Sigmoid colon (tissue), 7 donors: ENCODE data around the gene PIK3R6. TPM values are rescaled to one million over a fixed set of nuclear protein-coding genes. Genes with fewer than 3 reads are reported as not detected.

Experiments
- DNase-seq: peaks from one replicate; pipeline ENCODE4 v3.0.0-alpha.2; 2019
- H3K27ac ChIP-seq, 4 donors: fragments of 200-600 bp; sonication (generic); one replicate each; pipeline ENCODE4 v1.5.1; 2016 to 2019; ENCODE audit warnings: mild to moderate bottlenecking in 1 of 4
- H3K27me3 ChIP-seq, 3 donors: fragments of 200-600 bp; sonication (generic); one replicate each; pipeline ENCODE4 v1.5.1; 2019; ENCODE audit warnings: mild to moderate bottlenecking in 1 of 3
- H3K36me3 ChIP-seq, 4 donors: fragments of 200-600 bp; sonication (generic); one replicate each; pipeline ENCODE4 v1.5.1; 2016 to 2019
- H3K4me1 ChIP-seq, 4 donors: fragments of 200-600 bp; sonication (generic); one replicate each; pipeline ENCODE4 v1.5.1; 2017 to 2019
- H3K4me3 ChIP-seq, 4 donors: fragments of 200-600 bp; sonication (generic); one replicate each; pipeline ENCODE4 v1.5.1; 2017 to 2019; ENCODE audit warnings: mild to moderate bottlenecking in 2 of 4, moderate library complexity in 1 of 4
- H3K9me3 ChIP-seq, 4 donors: fragments of 200-600 bp in 3 of 4; sonication (generic) in 3 of 4; one replicate each; pipeline versions ENCODE4 v1.5.1 to v1.6.1; 2013 to 2019
- EP300 ChIP-seq, 4 donors: sonication (generic); formaldehyde crosslinking; IDR thresholded peaks; one replicate each; pipeline ENCODE4 v1.6.1; 2017; ENCODE audit warnings: antibody characterized with exemption in 4 of 4
- POLR2A ChIP-seq, 2 donors: fragments of 450-650 bp; IDR thresholded peaks; one replicate each; pipeline ENCODE4 v1.6.1; 2016; ENCODE audit warnings: antibody characterized with exemption in 2 of 2, mild to moderate bottlenecking in 2 of 2, moderate library complexity in 2 of 2
- POLR2AphosphoS5 ChIP-seq, 4 donors: sonication (generic); formaldehyde crosslinking; IDR thresholded peaks; one replicate each; pipeline ENCODE4 v1.6.1; 2017; ENCODE audit warnings: antibody characterized with exemption in 4 of 4
- WGBS, 2 donors: extraction: QIAGEN DNeasy Blood & Tissue Kit; methylation state at CpG; one replicate each; pipeline ENCODE4 v1.1.7; 2013; 5-methylcytosine and 5-hydroxymethylcytosine counted together
- intact Hi-C: fragments of 100-400 bp; cut with DNase I; formaldehyde crosslinking; loops from one replicate; pipeline ENCODE4 v1.15.1; 2023
- polyA plus RNA-seq, 3 donors: library from polyadenylated mRNA; stranded (reverse); fragments of 200-250 nt; gene quantifications; one replicate each; pipeline ENCODE4 v1.2.3, GENCODE V29; 2013
- total RNA-seq, 4 donors: library from RNA; depleted of rRNA; stranded (reverse); fragments of >200 nt; gene quantifications; one replicate each; pipeline ENCODE4 v1.1.0, GENCODE V29; 2016
- TF ChIP-seq, protein P1 (sequence below), 4 experiments: fragments of 450-650 bp in 3 of 4; fragments of 200-600 bp in 1 of 4; IDR thresholded peaks; one replicate each; pipeline ENCODE4 v1.5.1; 2016 to 2019; ENCODE audit warnings: antibody characterized with exemption in 4 of 4, mild to moderate bottlenecking in 3 of 4, moderate library complexity in 2 of 4
- donor health status: healthy with polysubstance abuse.
- donor health status: Bipolar disorder and iron deficiency.
- donor health status: healthy.

The PIK3R6 gene
- total and polyA plus RNA-seq, 7 donors = 0.54 to 1.2 (median 0.77) TPM; not detected in 2

DNA sequence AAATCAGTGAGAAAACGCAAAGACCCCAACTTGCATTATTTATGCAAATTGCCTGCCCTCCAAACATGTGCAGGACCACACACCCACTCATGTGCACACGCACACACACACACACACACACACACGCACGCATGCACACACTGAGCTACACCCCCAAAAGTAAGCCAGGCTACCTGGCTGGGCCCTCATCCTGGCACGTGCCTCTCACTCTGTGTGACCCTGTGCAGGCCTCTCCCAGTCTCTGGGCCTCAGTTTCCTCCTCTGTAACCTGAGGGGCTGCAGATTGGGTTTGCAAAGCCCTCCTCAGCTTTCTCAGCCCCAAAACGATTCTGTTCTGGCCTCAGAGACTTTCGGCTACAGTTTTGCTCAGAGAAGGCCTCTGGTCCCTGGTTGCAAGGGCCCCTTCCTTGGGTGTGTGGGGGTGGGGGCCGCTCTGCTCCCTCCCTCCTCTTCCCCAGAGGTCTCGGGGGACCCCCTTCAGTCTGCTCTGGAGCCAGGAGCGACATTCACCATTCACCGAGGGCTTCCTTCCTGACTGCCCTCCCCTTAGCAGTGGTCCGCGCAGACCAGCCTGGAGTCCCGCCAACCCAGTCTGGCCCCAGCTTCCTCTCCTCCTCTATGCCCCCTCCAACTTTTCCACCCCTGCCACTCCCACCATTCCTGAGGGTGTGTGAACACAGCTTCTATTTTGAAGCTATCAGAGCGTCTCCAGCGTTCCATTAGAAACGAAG lies 5.4 kb upstream of the PIK3R6 start:
- no peak overlapping the region for H3K4me3 ChIP-seq
- no peaks in the 10 kb centered on the region for H3K9me3 ChIP-seq
- WGBS, 2 donors = 62 to 84% methylated on average over 17 of the region's 17 CpGs
- H3K4me1 ChIP-seq = no peaks in the 10 kb centered on the region
- no peak for DNase-seq
- H3K36me3 ChIP-seq = no peaks in the 10 kb centered on the region
- intact Hi-C loops = no loop called here
- peaks cover 0 to 30% (median 12%) of the 10 kb centered on the region in 3 donors for H3K27me3 ChIP-seq
- TF ChIP-seq, protein P1, sequence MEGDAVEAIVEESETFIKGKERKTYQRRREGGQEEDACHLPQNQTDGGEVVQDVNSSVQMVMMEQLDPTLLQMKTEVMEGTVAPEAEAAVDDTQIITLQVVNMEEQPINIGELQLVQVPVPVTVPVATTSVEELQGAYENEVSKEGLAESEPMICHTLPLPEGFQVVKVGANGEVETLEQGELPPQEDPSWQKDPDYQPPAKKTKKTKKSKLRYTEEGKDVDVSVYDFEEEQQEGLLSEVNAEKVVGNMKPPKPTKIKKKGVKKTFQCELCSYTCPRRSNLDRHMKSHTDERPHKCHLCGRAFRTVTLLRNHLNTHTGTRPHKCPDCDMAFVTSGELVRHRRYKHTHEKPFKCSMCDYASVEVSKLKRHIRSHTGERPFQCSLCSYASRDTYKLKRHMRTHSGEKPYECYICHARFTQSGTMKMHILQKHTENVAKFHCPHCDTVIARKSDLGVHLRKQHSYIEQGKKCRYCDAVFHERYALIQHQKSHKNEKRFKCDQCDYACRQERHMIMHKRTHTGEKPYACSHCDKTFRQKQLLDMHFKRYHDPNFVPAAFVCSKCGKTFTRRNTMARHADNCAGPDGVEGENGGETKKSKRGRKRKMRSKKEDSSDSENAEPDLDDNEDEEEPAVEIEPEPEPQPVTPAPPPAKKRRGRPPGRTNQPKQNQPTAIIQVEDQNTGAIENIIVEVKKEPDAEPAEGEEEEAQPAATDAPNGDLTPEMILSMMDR (IDR thresholded peaks at IDR 0.05) = no peak
- no peak for TF ChIP-seq POLR2AphosphoS5 (IDR thresholded peaks at IDR 0.05)
- no peak for TF ChIP-seq EP300 (IDR thresholded peaks at IDR 0.05)
- TF ChIP-seq POLR2A (IDR thresholded peaks at IDR 0.05) = no peak
- no peak overlapping the region for H3K27ac ChIP-seq

DNA sequence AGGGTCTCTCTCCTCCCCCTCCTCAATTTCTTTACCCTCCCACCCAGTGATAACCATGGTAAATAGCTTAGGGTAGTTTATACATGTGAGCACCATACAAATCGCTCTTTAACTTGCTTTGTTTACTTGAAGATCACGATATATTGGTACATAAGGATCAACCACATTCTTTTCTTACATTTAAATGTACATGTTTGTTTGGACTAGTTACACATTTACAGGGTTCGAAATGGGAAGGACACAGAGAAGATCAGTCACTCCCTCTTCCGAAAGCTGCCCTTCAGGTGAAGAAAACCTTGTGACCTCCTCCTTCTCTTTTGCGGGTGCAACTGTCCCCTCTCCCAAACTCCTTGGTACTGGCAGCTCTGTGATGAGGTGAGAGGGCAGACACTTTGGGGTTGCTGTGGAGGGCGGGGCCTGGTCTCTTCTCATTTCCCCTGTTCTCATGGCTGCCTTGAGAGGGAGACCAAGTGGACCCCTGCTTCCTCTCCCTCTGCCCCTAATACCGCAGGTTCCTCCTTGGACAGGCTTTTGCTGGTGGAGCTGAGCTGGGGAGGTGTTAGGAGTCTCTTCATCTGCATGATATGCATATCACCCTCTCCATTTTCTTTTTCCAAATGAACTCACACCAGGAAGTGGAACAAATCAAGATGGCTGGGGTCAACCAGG lies 4.7 kb upstream of the PIK3R6 start:
- intact Hi-C loops = no loop called here
- no peak for TF ChIP-seq EP300 (IDR thresholded peaks at IDR 0.05)
- TF ChIP-seq, protein P1 (IDR thresholded peaks at IDR 0.05) = no peak
- no peak for TF ChIP-seq POLR2AphosphoS5 (IDR thresholded peaks at IDR 0.05)
- no peak for TF ChIP-seq POLR2A (IDR thresholded peaks at IDR 0.05)
- Histone ChIP-seq H3K36me3 (no peaks in the 10 kb centered on the region), H3K27me3 (peaks cover 0 to 30% (median 12%) of the 10 kb centered on the region in 3 donors), H3K27ac (no peak overlapping the region), H3K4me3 (no peak overlapping the region), H3K9me3 (no peaks in the 10 kb centered on the region), H3K4me1 (no peaks in the 10 kb centered on the region)
- 35 to 67% methylated on average over 7 of the region's 7 CpGs for WGBS, 2 donors
- no peak for DNase-seq

DNA sequence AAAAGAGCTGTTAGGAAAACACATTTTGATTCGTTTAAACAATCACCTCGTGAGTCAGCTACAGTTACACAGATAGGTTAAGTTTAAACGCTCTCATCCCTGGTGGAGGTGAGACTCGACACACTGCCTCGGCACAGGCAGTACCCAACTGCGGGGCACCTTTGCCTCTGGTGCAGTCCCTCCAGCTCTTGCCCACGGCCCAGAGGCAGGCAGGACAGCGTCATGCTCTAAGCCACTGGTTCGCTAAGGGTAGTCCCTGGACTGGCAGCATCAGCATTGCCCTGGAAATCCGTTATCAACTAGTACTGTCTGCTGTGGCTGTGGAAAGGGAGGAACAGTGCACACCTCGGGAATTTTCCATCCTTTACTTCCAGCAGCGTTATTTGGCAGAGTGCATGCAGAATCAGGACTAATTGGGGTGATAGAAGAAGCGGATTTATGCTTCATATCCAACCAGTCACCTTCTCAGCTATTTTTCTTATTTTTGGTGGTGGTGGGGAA lies 3.7 kb upstream of the PIK3R6 start:
- Histone ChIP-seq H3K4me1 (no peaks in the 10 kb centered on the region), H3K9me3 (no peaks in the 10 kb centered on the region), H3K27ac (no peak overlapping the region), H3K27me3 (peaks cover 0 to 30% (median 12%) of the 10 kb centered on the region in 3 donors), H3K36me3 (no peaks in the 10 kb centered on the region), H3K4me3 (no peak overlapping the region)
- WGBS, 2 donors = 72 to 88% methylated on average over 13 of the region's 13 CpGs
- DNase-seq = no peak
- intact Hi-C loops = no loop called here
- TF ChIP-seq, protein P1 (IDR thresholded peaks at IDR 0.05) = no peak
- TF ChIP-seq POLR2AphosphoS5 (IDR thresholded peaks at IDR 0.05) = no peak
- TF ChIP-seq EP300 (IDR thresholded peaks at IDR 0.05) = no peak
- TF ChIP-seq POLR2A (IDR thresholded peaks at IDR 0.05) = no peak

DNA sequence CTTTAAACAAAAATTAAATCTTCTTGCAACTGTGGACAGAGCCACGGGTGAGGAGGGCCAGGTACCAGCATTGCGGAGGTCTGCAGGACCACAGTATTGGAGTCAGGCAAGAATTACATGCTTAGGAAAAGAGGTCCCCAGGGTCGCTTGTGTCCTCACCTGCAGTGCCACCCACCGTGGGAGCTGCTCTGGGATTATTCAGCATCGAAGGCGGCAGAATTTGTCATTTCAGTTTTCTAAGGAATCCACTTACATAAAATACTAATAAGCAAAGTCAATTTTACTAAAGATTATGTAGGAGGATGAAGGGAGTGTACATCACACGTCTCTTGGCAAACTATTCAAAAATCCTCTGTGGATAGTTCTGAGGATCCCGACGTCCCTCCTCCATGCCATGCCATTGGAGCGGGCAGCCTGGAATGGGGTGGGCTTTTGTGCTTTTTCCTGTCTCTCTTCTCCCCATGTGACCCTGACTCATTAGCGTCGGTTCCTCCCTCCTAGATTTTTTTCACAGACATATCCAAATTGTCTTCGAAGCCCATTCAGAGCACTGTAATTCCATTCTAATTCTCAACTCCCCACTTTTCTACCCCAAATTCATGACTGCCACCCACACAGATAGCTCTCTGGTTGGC lies 3.0 kb upstream of the PIK3R6 start:
- 88 to 92% methylated on average over 13 of the region's 13 CpGs for WGBS, 2 donors

More for the DNA sequence above, 3.0 kb upstream of the PIK3R6 start:
- no peaks in the 10 kb centered on the region for H3K4me1 ChIP-seq
- DNase-seq = no peak
- H3K27me3 ChIP-seq = peaks cover 0 to 24% (median 12%) of the 10 kb centered on the region in 3 donors
- intact Hi-C loops = no loop called here
- TF ChIP-seq EP300 (IDR thresholded peaks at IDR 0.05) (no peak), POLR2AphosphoS5 (IDR thresholded peaks at IDR 0.05) (no peak), POLR2A (IDR thresholded peaks at IDR 0.05) (no peak)
- TF ChIP-seq, protein P1 (IDR thresholded peaks at IDR 0.05) = no peak
- H3K4me3 ChIP-seq = no peak overlapping the region
- no peaks in the 10 kb centered on the region for H3K36me3 ChIP-seq
- no peak overlapping the region for H3K27ac ChIP-seq
- no peaks in the 10 kb centered on the region for H3K9me3 ChIP-seq
